GM18519 (cell line): ENCODE measurements around the gene MARVELD3.

ENCODE experiments used
- ATAC-seq: cut with Tn5 transposase; IDR thresholded peaks from one replicate; pipeline ENCODE4 v1.9.1; 2021; ENCODE audit warnings: mild to moderate bottlenecking, moderate library complexity; ENCODE audit not compliant: unreplicated experiment, low FRiP score

The MARVELD3 gene

GRCh38 chr16:71622088-71622487, 3.9 kb upstream of the MARVELD3 start:
- ATAC-seq, result no peak

- no peak for ATAC-seq
These were observed 2.4 kb upstream of the MARVELD3 start for GRCh38 chr16:71623597-71623996.

GRCh38 chr16:71625113-71625850, 702 bp upstream of the MARVELD3 start:
- no peak for ATAC-seq

- ATAC-seq, result no peak
These were observed 852 bp downstream of the MARVELD3 start for GRCh38 chr16:71626858-71627213.

- no peak for ATAC-seq
These were observed 1.8 kb downstream of the MARVELD3 start for GRCh38 chr16:71627731-71628181.

GRCh38 chr16:71628810-71629209, 2.8 kb downstream of the MARVELD3 start:
- no peak for ATAC-seq

GRCh38 chr16:71629278-71630016, 3.5 kb downstream of the MARVELD3 start:
- ATAC-seq, result no peak

- no peak for ATAC-seq
These were observed 4.8 kb downstream of the MARVELD3 start for GRCh38 chr16:71630808-71631207.

- ATAC-seq, result no peak
These were observed 5.8 kb downstream of the MARVELD3 start for GRCh38 chr16:71631776-71632175.

- no peak for ATAC-seq
These were observed 9.6 kb downstream of the MARVELD3 start for GRCh38 chr16:71635632-71636031.

GRCh38 chr16:71637398-71637797, 11.4 kb downstream of the MARVELD3 start:
- ATAC-seq, result no peak

- no peak for ATAC-seq
These were observed 19.5 kb downstream of the MARVELD3 start for GRCh38 chr16:71645450-71645849.

GRCh38 chr16:71647391-71647790, 21.4 kb downstream of the MARVELD3 start:
- ATAC-seq, result no peak

GRCh38 chr16:71648162-71648561, 22.2 kb downstream of the MARVELD3 start:
- ATAC-seq, result no peak

GRCh38 chr16:71648921-71649320, 22.9 kb downstream of the MARVELD3 start:
- ATAC-seq, result no peak

GRCh38 chr16:71649704-71650103, 23.7 kb downstream of the MARVELD3 start:
- no peak for ATAC-seq

- ATAC-seq, result no peak
These were observed 32.8 kb downstream of the MARVELD3 start for GRCh38 chr16:71658771-71659170.

GRCh38 chr16:71659471-71659870, 33.5 kb downstream of the MARVELD3 start:
- ATAC-seq, result no peak

- ATAC-seq, result no peak
These were observed 40.3 kb downstream of the MARVELD3 start for GRCh38 chr16:71666264-71666663.

GRCh38 chr16:71666928-71667707, 41.1 kb downstream of the MARVELD3 start:
- no peak for ATAC-seq

- ATAC-seq, result no peak
These were observed 44.0 kb downstream of the MARVELD3 start for GRCh38 chr16:71669926-71670536.
